Gastrocnemius medialis (tissue), 4 donors: ENCODE measurements around the gene FAM177A1. TPM values are rescaled to one million over a fixed set of nuclear protein-coding genes. Genes with fewer than 3 reads are reported as not detected.
"Not testable (repeated sequence)": the region's sequence is repeated elsewhere in the genome, so short reads cannot be mapped to it uniquely, and the experiment has no call there.

Experiments used
- ATAC-seq, 2 donors: fragments of 150-250 bp; one replicate each; pipeline ENCODE4 v1.9.1; 2016
- DNase-seq, 2 donors: peaks; one replicate each; pipeline ENCODE4 v3.0.0-alpha.2; 2019
- H3K27ac ChIP-seq, 4 donors: fragments of 200-600 bp; sonication (generic); 1 replicate in 1 of 4; 2 replicates in 3 of 4; pipeline ENCODE4 v1.5.1; 2016 to 2018; ENCODE audit warnings: mild to moderate bottlenecking in 2 of 4, moderate library complexity in 1 of 4
- H3K27me3 ChIP-seq, 3 donors: fragments of 200-600 bp; sonication (generic) in 2 of 3; 1 replicate in 1 of 3; 2 replicates in 2 of 3; pipeline versions ENCODE4 v1.5.1 to v1.6.0; 2016 to 2019; ENCODE audit warnings: mild to moderate bottlenecking in 1 of 3, moderate library complexity in 1 of 3
- H3K36me3 ChIP-seq, 2 donors: fragments of 200-600 bp; sonication (generic) in 1 of 2; one replicate each; pipeline ENCODE4 v1.5.1; 2017 to 2018
- H3K4me1 ChIP-seq, 2 donors: fragments of 200-600 bp; sonication (generic) in 1 of 2; one replicate each; pipeline ENCODE4 v1.5.1; 2016 to 2017; ENCODE audit warnings: mild to moderate bottlenecking in 2 of 2
- H3K4me3 ChIP-seq, 4 donors: fragments of 200-600 bp; sonication (generic) in 3 of 4; 1 replicate in 1 of 4; 2 replicates in 3 of 4; pipeline ENCODE4 v1.5.1; 2016 to 2019; ENCODE audit warnings: mild to moderate bottlenecking in 2 of 4
- H3K9me3 ChIP-seq, 3 donors: fragments of 200-600 bp; sonication (generic) in 2 of 3; 1 replicate in 1 of 3; 2 replicates in 2 of 3; pipeline ENCODE4 v1.5.1; 2016 to 2019
- POLR2A ChIP-seq, 2 donors: fragments of 450-650 bp; IDR thresholded peaks; one replicate each; pipeline ENCODE4 v1.6.1; 2017; ENCODE audit warnings: antibody characterized with exemption in 2 of 2, mild to moderate bottlenecking in 2 of 2, moderate library complexity in 2 of 2
- in situ Hi-C, 4 donors: fragments of 200-750 bp; cut with MboI; loops; one replicate each; pipeline versions ENCODE4 v1.15.0 to v1.8.0; 2017; ENCODE audit warnings: low sequenced_read_pairs in 4 of 4
- intact Hi-C: fragments of 100-400 bp; cut with DNase I; formaldehyde crosslinking; loops from one replicate; pipeline ENCODE4 v1.15.1; 2023; ENCODE audit warnings: low total_unique reads
- total RNA-seq, 4 donors: library from RNA; depleted of rRNA; stranded (reverse); fragments of >200 nt; gene quantifications; one replicate each; pipeline versions ENCODE4 v1.1.0 to v1.2.3, GENCODE V29; 2016
- TF ChIP-seq, protein P1 (sequence below), 5 experiments: fragments of 450-650 bp in 3 of 5; fragments of 200-600 bp in 2 of 5; sonication (generic) in 2 of 5; IDR thresholded peaks in 4 of 5; conservative IDR thresholded peaks in 1 of 5; 1 replicate in 4 of 5; 2 replicates in 1 of 5; pipeline ENCODE4 v1.5.1; 2016 to 2019; ENCODE audit warnings: antibody characterized with exemption in 5 of 5, mild to moderate bottlenecking in 3 of 5, moderate library complexity in 3 of 5

Gene FAM177A1
- total RNA-seq, 4 donors from 2014 or later, result 13.5 to 35.8 (median 21.8) TPM

DNA sequence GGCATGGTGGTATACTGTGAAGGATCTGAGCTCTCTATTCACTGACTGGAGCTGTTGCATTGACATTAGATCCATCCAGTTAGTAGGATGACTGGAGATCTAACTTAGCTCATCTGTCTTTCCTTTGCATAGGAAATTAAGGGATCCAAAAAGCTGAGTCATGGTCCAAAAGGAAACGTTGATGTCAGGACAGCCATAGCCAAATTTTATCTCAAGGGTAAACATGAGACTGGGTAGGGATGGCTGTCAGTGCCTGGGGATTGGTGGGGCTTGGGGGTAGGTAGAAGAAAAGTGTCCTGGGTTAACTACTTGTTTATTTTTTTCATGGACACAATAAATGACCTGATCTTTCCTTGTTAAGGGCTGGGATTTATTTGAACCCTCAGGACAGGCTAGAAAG, 4.6 kb downstream of the FAM177A1 start:
- ATAC-seq (peak; percentile 53 to 75), DNase-seq (peak in 1 of 2 donors; percentile 47)
- H3K4me1 ChIP-seq, result peaks cover 36 to 39% of the 10 kb centered on the region in 2 donors
- no peaks in the 10 kb centered on the region for H3K27me3 ChIP-seq
- H3K36me3 ChIP-seq, result peaks cover 3 to 12% of the 10 kb centered on the region in 2 donors
- intact Hi-C loops (loop anchor here (10.0 kb wide), 1 partner anchor 244 kb away; the partner anchor contains the start of gene PSMA6), in situ Hi-C loops (no loop called here)
- TF ChIP-seq POLR2A (IDR thresholded peaks at IDR 0.05), result peak in 1 of 2 donors; percentile 16
- TF ChIP-seq, protein P1, sequence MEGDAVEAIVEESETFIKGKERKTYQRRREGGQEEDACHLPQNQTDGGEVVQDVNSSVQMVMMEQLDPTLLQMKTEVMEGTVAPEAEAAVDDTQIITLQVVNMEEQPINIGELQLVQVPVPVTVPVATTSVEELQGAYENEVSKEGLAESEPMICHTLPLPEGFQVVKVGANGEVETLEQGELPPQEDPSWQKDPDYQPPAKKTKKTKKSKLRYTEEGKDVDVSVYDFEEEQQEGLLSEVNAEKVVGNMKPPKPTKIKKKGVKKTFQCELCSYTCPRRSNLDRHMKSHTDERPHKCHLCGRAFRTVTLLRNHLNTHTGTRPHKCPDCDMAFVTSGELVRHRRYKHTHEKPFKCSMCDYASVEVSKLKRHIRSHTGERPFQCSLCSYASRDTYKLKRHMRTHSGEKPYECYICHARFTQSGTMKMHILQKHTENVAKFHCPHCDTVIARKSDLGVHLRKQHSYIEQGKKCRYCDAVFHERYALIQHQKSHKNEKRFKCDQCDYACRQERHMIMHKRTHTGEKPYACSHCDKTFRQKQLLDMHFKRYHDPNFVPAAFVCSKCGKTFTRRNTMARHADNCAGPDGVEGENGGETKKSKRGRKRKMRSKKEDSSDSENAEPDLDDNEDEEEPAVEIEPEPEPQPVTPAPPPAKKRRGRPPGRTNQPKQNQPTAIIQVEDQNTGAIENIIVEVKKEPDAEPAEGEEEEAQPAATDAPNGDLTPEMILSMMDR (IDR thresholded peaks at IDR 0.05 in 4 of 5, conservative IDR thresholded peaks at IDR 0.05 in 1 of 5), result no peak
- no peaks in the 10 kb centered on the region for H3K9me3 ChIP-seq
- H3K4me3 ChIP-seq, result no peak overlapping the region
- H3K27ac ChIP-seq, result peak overlapping the region; percentile 68 to 91 (median 81)

DNA sequence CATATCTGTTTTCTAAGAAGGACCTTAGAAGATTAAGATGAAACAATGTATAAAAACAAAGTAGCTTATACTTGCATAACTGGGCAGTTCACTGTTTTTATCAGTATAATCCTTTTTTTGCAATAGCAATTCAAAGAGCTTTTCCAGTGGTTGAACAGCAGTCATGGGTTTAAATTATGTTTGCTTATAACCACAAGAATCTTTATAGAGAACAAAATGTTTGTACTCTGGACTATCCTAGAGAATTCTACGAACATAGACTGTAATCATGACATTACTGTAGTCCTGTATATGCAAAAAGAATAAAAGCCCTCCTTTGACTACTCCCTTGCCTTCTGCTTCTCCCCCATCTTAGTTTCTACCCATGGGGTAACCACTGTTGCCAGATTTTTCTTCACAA, 5.7 kb downstream of the FAM177A1 start:
- intact Hi-C loops, result loop anchor here (10.0 kb wide), 1 partner anchor 243 kb away; the partner anchor contains the start of gene PSMA6
- Histone ChIP-seq H3K27ac (peak overlapping the region in 3 of 4 donors; percentile 75 to 91 (median 87)), H3K4me1 (peaks cover 38 to 45% of the 10 kb centered on the region in 2 donors)

DNA sequence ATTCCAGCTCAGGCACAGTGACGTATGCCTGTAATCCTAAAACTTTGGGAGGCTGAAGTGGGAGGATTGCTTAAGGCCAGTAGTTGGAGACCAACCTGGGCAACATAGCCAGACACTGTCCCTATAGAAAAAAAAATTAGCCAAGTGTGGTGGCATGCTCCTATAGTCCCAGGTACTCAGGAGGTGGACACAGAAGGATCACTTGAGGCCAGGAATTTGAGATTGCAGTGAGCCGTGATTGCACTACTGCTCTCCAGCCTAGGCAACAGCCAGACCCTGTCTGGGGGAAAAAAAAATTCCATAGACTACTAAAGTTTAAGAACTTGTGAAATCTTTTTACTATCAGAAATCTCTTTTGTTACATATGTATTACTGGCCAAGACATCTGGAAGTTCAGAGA, 6.6 kb downstream of the FAM177A1 start:
- Histone ChIP-seq H3K4me3 (no peak overlapping the region), H3K4me1 (peaks cover 30 to 42% of the 10 kb centered on the region in 2 donors), H3K9me3 (no peaks in the 10 kb centered on the region), H3K27me3 (no peaks in the 10 kb centered on the region), H3K36me3 (peaks cover 3 to 12% of the 10 kb centered on the region in 2 donors), H3K27ac (peak overlapping the region in 2 of 4 donors; percentile 1 to 39)
- ATAC-seq, result no peak
- no peak for DNase-seq
- in situ Hi-C loops, result no loop called here
- TF ChIP-seq, protein P1 (IDR thresholded peaks at IDR 0.05 in 4 of 5, conservative IDR thresholded peaks at IDR 0.05 in 1 of 5), result no peak
- TF ChIP-seq POLR2A (IDR thresholded peaks at IDR 0.05), result no peak
- intact Hi-C loops, result loop anchor here (10.0 kb wide), 1 partner anchor 242 kb away; the partner anchor contains the start of gene PSMA6

More for the DNA sequence above, 5.7 kb downstream of the FAM177A1 start:
- peaks cover 3 to 12% of the 10 kb centered on the region in 2 donors for H3K36me3 ChIP-seq
- ATAC-seq (no peak), DNase-seq (no peak)
- no peak overlapping the region for H3K4me3 ChIP-seq
- in situ Hi-C loops, result no loop called here
- TF ChIP-seq, protein P1 (IDR thresholded peaks at IDR 0.05 in 4 of 5, conservative IDR thresholded peaks at IDR 0.05 in 1 of 5), result no peak
- no peak for TF ChIP-seq POLR2A (IDR thresholded peaks at IDR 0.05)
- H3K9me3 ChIP-seq, result no peaks in the 10 kb centered on the region
- H3K27me3 ChIP-seq, result no peaks in the 10 kb centered on the region

DNA sequence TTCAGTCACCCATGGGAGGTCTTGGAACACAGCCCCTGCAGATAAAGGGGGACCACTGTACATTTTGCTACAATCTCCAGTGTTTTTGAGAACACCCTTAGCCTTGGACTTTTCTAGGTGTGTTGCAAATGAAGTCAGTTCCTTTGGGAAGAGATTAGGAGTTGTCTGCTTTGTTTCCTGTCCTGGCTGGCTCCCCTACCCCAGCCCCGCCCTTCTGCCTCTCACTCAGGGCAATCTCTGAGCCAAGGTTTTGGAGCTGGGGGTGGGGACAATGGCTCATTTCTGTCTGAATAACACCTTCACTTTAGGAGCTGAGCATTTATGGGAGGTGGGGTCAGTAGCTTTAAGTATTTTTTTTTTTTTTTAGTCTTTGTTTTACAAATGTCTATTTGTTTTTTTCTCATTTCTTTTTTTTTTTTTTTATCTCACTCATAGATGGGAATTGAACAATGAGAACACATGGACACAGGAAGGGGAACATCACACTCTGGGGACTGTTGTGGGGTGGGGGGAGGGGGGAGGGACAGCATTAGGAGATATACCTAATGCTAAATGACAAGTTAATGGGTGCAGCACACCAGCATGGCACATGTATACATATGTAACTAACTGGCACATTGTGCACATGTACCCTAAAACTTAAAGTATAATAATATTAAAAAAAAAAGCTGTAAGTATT, 15.2 kb downstream of the FAM177A1 start:
- H3K27me3 ChIP-seq, intact Hi-C loops, H3K36me3 ChIP-seq, in situ Hi-C loops, H3K9me3 ChIP-seq, H3K4me3 ChIP-seq: not testable (repeated sequence)
- DNase-seq, result peak in 1 of 2 donors; percentile 25
- Histone ChIP-seq H3K27ac (peak overlapping the region; percentile 21 to 62 (median 50)), H3K4me1 (peaks cover 18 to 23% of the 10 kb centered on the region in 2 donors)
- peak; percentile 56 to 70 for ATAC-seq

DNA sequence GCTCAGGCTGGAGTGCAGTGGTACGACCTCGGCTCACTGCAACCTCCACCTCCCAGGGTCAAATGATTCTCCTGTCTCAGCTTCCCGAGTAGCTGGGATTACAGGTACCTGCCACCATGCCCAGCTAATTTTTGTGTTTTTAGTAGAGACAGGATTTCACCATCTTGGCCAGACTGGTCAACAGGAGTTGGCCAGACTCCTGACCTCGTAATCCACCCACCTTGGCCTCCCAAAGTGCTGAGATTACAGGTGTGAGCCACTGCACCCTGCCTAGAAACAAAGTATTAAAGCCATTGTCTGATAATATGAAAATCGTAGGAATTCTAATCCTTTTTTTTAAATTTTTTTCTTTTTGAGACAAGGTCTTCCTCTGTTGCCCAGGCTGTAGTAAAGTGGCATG, 19.7 kb downstream of the FAM177A1 start:
- H3K4me1 ChIP-seq, H3K27ac ChIP-seq, ATAC-seq, intact Hi-C loops, in situ Hi-C loops, H3K4me3 ChIP-seq, DNase-seq, H3K27me3 ChIP-seq, H3K9me3 ChIP-seq: not testable (repeated sequence)
- peaks cover 0 to 12% of the 10 kb centered on the region in 2 donors for H3K36me3 ChIP-seq
